Uterus (tissue), 2 donors: ENCODE measurements around the gene CHST15.

ENCODE experiments used
- POLR2A ChIP-seq, 2 donors: fragments of 450-650 bp; IDR thresholded peaks; one replicate each; pipeline ENCODE4 v1.6.1; 2016; ENCODE audit warnings: antibody characterized with exemption in 2 of 2, mild to moderate bottlenecking in 1 of 2, moderate library complexity in 1 of 2
- TF ChIP-seq, protein P1 (sequence below), 4 experiments: fragments of 200-600 bp in 2 of 4; fragments of 450-650 bp in 2 of 4; sonication (generic) in 2 of 4; IDR thresholded peaks; one replicate each; pipeline ENCODE4 v1.5.1; 2016 to 2019; ENCODE audit warnings: antibody characterized with exemption in 4 of 4, mild to moderate bottlenecking in 2 of 4, moderate library complexity in 1 of 4

DNA sequence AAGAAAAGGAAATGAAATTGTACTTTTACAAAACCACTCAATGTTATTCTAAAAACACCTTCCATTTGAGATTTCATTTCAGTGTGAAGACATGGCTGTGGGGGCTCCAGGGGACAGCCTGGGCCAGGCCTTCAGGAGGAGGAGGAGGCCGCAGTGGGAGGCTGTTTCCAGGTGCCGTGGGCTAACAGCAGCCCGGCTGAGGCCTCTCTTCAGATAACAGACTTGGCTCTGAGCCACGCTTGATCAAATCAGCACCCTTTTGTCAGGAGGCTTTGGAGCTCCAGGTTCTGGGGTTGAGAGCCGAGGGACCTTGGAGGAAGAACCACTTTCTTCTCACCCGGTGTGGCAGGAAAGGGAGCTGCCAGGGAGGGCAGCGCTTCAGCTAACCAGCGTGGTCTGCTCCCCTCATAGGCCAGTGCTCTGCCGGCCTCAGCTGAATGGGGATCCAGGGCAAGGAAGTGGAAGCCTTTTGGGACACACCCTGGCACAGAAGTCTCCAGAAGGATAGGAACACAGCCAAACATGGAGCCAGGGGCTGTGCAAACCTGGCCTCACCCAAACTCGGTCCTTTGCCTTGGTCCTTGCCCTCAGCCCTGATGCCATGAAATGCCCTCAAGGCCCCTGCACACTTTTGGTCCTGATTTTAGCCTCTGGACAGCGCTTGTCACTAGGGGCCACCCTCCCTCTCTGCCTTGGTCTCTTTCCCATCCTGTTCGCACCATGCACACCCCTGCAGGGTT, 23.5 kb upstream of the CHST15 start:
- TF ChIP-seq, protein P1, sequence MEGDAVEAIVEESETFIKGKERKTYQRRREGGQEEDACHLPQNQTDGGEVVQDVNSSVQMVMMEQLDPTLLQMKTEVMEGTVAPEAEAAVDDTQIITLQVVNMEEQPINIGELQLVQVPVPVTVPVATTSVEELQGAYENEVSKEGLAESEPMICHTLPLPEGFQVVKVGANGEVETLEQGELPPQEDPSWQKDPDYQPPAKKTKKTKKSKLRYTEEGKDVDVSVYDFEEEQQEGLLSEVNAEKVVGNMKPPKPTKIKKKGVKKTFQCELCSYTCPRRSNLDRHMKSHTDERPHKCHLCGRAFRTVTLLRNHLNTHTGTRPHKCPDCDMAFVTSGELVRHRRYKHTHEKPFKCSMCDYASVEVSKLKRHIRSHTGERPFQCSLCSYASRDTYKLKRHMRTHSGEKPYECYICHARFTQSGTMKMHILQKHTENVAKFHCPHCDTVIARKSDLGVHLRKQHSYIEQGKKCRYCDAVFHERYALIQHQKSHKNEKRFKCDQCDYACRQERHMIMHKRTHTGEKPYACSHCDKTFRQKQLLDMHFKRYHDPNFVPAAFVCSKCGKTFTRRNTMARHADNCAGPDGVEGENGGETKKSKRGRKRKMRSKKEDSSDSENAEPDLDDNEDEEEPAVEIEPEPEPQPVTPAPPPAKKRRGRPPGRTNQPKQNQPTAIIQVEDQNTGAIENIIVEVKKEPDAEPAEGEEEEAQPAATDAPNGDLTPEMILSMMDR (IDR thresholded peaks at IDR 0.05), result no peak
- no peak for TF ChIP-seq POLR2A (IDR thresholded peaks at IDR 0.05)
